Fibroblast of skin of back (primary cell): Measurements from ENCODE around the gene MARCHF2.
A peak's percentile ranks its signal among the peaks of the same experiment; 100 is the strongest.

Experiments used
- DNase-seq: peaks from one replicate; pipeline ENCODE4 v3.0.0-alpha.2; 2013

Gene MARCHF2

DNA sequence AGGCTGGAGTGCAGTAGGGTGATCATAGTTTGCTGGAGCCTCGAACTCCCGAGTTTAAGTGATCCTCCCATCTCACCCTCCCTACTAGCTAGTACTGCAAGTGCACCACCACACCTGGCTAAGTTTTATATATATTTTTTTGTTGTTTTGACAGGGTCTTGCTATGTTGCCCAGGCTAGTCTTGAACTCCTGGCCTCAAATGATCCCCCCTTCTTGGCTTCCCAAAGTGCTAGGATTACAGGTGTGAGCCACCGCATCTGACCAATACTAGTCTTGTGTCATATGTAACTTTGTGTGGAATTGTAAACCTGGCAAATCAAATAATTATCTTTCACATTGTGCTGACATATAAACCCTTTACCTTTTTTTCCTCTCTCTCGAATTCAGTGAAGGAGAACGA is 41.9 kb downstream of the MARCHF2 start:
- DNase-seq: no peak

DNA sequence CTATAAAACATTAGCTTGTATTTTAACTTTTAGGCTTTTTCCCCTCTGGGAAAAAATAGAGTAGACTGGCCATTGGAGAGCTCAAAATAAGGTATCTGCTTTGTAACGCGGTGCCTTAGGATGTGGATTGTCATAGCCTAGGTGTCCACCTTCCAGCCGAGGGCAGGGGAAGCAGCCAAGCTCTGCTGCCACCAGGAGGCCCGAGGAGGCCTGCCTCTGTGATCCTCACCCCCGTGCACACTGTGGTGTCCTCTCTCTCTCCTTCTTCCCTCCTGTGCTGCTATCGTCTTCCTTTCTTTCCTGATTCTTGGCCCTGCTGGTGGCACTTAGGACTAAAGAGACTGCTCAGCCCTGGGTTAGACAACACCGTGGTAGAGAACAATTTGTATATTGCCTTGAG is 43.0 kb downstream of the MARCHF2 start:
- DNase-seq: no peak

DNA sequence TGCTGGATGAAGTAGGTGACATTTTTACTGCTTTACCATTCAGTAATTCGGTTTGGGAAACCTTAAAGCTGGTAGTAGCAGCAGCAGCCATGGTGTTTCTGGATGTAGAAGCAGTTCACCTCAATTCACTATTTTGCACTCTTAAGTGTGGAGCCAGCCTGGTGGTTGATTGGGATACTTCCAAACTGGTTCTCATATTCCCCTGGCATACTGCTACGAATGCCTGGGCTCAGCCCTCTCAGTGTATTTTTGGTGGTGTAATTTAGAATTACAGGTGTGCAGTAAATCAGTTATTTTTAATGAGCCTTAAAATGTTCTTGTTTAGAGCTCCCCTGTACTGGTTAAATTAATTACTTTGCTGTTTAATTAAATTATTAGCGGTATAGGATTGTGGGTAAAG is 44.1 kb downstream of the MARCHF2 start:
- no peak for DNase-seq

DNA sequence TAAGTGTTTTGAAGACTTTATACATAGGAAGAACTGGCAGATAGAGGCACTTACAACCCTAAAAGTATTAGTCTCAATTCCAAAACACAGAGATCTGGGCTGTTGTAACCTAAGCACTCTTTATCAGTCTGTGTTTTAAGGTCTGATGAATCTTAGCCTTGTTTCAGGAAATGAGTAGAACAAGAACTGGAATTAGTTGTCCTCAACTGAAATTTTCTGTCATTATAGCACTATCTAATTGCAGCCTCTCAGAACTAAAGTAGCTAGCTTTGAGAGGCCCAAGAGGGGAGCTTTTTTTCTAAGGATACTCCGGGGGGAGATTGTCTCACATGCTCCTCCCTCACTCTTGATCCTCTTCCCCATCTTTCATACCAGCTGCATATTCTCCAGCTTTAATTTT is 44.7 kb downstream of the MARCHF2 start:
- DNase-seq: no peak

DNA sequence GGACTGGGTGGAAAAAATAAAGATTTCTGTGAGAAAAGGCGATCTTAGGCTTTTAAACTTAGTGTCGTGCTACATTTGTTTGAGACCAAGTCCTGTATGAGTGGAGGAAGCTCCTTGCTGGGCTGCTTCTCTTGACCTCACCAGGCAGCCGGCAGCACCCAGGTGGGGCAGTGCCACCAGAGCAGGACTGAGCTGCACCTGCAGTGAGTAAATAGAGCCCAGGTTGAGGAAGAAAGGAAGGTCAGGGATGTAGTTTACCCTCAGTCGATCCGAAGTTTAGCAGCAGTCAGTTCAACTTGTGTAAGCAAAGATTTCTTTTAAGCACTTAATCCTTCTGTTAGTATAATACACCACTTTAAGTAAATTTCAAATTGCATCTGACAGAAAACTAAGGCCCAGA is 45.3 kb downstream of the MARCHF2 start:
- no peak for DNase-seq

DNA sequence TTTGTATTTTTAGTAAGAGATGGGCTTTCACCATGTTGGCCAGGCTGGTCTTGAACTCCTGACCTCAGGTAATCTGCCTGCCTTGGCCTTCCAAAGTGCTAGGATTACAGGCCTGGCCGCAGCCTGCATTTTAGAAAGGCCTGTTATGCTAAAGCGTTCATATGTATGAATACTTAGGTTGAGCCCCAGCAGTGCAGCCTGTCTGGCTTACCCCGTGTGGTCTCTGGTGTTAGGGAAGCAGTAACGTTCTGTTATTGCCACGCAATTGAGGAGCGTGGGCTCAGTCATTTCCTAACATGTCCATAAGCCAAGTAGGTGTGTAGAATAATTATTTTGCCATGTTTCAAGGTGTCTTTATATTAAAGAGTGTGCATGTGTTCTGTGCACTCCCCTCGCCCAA is 46.0 kb downstream of the MARCHF2 start:
- no peak for DNase-seq

DNA sequence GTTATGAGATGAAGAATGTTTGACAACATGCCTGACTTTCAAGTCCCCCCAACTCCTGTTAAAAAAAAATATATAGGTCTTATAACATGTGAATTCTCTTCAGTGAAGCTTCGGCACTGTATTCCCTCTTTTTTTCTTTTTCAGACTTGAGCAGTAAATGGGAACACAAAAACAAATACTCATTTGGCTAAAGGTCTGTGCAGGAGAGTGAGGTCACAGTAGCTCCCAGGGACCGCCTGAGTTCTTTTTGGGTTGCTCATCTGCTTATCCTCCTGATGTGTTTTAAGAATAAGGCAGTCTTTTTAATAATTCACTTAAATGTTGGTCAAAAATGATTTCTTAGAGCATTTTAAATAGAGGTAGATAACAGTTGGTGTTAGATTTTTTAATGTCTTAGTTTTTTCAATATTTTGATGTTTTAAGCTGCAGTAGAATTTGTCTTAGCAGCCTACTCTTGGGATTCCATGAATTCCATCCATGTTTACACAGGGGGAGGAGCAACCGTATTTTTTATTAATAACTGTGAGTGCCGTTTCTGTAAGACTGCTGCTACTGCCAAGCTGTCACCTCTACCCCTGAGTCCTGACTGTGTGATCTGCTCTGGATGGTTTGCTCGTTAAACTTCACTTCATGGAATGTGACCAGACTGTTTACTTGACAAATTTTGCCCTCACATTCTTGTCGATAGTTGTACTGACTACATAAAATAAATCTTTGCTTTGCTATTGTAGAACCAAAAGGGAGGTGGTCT is 46.6 kb downstream of the MARCHF2 start:
- peak; percentile 84 for DNase-seq

DNA sequence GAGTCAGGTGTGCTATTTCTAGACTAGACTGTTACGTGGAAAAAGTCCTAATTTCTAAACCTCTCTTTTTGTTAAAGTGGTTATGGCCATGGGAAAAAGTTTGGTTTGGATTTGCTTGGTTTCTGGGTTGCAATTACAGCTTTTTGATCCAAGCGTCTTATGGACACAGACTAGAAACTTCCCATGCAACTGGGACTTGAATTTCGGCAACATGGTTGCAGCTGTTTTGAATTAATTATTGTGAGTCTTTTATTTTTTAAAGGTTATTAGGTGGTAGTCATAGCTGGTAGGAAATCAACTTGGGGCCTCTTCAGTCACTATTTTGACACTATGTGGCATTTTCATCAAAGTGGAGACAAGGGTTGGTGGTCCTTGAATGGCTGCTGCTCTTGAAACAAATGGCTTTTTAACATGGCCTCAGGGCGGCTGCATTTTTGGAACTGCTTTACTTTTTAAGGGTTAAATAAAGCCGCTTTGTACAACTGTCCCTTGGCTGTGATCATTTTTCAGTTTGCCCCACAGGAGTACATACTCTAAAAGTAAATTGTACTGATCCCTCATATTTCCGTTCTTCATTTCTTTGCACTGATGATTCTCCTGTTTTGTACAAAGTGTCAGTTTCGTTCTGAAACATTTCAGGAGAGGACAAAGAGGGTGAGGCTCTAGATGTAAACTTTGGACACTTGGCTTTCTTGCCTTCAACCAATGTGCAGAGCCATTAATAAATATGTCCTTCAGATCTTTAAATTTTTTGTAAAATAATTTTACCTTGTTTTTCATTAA is 47.6 kb downstream of the MARCHF2 start:
- peak; percentile 18 for DNase-seq

DNA sequence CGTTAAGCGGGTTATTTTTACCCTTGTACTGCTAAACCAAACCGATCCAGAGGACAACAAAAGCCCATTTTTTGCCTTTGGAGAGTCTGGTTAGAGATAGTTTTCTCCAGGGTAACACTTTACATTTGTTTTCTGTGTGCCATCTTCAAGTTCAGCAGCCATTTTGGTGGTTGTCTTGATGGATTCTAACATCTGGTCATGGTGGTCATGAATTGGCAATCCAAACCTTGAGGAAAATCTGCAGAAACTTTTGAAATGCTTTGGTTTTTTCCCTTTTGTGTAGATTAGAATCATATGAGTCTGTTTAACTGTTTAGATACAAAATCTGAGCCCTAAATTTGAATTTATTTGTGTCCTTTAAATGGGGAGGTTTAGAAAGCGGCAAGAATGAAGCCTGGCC is 48.3 kb downstream of the MARCHF2 start:
- no peak for DNase-seq

DNA sequence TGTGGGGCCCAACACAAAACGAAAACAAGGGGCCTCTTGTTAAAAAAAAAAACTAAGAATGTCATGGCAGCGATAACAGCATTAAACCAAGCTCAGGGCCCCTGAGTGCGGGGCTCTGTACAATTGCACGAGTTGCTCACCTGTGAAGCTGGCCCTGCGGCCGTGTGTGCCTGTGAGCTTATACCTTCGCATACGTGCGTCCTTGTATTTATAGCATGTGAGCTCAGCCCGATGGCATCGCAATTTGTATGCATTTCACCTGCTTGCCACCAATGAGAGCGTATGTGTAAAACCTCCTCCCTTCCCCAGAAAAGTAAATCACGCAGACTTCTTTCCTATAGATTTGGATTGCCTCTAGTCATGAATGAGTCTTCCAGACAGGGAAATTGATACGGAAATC is 48.8 kb downstream of the MARCHF2 start:
- DNase-seq: no peak

DNA sequence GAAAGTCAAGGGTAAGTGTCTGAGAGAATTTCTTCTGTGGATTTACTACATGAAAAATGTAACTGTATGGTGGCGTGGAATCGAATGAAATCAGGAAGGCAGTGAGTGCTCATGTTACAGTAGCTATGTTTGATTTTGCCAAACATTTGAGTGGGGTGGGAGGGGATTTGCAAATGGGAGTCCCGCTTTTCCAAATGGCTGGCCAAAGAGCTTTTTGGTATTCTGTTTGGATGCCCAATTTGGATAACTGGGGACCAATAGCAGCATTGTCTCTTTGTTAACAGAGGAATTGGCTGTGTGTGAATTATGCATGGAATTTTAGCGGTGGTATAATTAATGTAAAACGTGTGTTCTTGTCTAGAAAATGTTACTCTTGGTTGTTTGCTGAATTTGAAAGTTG is 49.5 kb downstream of the MARCHF2 start:
- DNase-seq: no peak

DNA sequence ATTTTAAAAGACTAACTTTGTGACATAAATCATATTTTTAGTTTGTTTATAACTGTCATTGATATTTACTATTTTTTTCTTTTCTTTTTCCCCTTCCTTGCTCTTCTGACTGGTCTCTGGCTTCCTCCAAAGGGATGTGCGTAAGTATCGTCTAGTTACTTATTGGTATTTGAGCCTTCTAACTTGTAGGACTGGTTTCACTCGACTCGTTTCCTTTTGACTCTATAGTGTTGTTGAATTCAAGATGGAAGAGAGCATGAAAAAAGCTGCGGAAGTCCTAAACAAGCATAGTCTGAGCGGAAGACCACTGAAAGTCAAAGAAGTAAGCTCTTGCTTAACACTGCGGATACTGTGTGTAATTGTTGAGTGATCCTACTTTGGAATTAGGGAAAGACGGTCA is 50.3 kb downstream of the MARCHF2 start:
- no peak for DNase-seq

DNA sequence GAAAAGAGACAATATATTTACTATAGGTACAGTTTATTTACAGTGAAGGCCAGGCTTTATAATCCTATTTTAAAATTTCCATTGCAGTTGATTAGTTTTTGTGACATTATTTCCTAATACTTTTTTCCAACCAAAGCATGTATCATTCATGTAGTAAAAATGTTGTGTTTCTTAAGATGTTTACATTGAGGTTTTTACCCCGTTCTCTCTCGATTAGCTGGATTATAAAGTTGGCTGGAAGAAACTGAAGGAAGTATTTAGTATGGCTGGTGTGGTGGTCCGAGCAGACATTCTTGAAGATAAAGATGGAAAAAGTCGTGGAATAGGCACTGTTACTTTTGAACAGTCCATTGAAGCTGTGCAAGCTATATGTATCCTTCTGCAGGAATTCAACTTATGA is 52.9 kb downstream of the MARCHF2 start:
- no peak for DNase-seq

DNA sequence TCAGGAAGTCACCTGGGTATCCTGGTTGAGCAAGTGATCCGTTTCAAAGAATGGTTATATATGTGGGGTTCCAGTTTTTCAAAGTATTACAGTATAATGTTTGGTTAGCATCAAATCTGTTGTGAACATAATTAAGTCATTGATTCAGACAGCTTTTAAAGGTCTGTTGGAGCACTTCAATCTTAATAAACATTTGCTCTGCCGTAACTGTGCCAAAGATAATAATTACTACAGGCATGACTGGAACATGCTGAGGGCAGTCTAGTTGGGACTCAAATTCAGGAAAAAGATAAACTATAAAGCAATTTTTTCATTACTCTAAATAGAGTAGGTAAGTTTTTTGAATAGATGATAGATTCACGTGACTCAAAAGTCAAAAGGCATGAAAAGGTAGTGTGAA is 55.0 kb downstream of the MARCHF2 start:
- no peak for DNase-seq

DNA sequence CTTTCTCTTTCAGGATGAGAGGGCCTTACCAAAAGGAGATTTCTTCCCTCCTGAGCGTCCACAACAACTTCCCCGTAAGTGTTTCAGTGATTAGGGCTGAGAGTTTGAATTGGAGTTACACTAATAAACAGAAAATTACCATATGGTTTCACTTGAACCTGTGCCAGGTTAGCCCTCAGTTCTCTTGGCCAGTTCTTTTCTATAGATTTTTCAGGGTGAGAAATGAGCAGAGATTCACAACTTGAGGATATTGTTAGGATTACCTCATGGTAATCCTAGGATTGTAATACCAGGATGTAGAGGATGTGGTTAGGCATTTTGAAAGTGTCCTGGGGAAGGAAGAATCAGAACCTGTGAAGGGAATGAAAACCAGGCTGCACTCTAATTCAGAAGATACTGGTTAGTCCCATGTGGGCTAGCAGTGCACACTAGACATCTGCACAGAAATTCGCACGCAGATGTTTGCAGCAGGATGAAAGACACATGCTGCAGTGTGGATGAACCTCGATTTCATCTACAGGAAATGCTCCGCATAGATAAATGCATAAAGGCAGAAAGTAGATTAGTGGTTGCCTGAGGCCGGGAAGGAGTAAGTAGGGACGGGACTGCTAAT is 55.8 kb downstream of the MARCHF2 start:
- DNase-seq: no peak

DNA sequence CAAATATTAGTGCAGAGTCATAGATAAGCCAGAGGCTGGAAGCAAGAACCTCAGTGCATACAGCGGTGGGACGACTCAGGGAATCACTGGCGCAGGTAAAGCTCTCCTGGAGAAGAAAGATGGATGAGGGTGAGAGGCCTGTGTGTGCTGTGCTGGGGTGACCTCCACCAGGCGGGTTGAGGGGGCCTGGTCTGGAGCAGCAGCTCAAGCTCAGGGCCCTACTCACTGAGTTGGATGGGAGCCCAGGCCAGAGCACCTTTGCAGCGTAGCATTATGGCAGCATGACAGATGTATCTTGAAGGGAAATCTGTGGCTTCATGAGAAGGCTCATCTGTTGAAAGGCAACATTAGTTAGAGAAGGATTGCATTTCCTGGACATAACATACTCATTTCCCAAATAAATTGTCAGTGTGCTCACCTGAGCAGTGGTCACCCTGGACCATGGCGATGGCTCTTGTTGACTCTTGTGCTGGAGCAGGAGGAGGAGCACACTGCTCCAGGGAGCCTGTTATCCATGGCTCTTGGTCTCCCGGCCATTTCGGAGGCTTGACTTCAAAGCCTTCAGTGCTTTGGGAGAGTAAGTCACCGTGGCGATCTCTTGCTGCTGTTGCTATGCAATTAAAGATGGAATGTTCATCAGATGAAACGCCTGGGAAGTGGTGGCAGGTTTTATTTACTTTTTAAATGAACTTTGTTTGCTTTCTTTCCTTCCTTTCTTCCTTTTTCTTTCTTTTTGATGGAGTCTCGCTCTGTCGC is 56.7 kb downstream of the MARCHF2 start:
- no peak for DNase-seq

DNA sequence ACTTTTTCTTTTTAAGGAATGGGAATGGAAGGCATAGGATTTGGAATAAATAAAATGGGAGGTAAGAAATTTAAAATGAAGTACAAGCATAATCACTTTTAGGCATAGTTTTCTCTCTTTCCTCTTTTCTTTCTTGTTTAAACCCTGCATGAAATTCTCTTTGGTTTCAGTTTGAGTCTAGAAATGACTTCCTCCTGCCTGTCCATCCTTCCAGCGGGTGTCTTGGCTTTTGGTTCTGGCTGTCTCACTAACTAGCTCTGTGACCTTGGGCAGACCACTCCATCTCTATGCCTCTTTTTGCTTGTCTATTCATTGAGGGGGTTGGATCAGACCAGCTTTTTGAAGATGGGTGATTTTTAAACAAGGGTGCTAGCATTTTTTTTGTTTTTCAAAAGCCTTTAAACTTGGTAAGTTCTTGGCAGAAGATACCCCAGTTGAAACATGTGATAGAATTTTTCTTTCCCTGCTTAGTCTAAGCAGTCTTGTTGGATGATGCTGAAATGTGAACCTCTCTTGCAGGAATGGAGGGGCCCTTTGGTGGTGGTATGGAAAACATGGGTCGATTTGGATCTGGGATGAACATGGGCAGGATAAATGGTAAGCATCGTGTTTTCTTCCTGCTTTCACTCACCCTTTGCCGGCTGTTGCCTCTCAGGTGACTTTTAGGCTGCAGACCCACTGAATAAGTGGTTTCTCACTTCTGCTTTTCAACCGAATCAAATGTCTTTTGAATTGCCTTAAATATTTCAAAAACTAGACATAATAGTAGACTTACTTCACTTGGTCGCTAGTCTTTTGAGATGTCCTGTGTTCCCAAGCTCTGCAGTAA is 60.8 kb downstream of the MARCHF2 start:
- no peak for DNase-seq

DNA sequence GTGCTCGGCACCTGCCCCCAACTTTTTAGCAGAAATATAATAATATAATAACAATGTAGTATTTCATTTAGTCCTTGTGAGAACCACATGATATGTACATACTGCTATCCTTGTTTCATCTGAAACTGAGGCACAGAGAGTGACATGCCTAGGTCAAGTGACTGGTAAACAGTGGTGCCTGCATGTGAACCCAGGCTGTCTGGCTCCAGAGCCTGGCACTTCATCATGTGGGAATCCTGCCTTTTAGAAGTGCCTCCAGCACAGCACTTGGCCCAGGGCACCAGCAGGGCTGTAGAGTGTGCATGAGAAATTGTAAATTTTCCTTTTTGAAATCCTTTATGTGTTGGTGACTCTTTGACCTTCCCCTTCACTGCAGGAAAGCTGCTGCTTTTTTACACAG is 61.9 kb downstream of the MARCHF2 start:
- no peak for DNase-seq

DNA sequence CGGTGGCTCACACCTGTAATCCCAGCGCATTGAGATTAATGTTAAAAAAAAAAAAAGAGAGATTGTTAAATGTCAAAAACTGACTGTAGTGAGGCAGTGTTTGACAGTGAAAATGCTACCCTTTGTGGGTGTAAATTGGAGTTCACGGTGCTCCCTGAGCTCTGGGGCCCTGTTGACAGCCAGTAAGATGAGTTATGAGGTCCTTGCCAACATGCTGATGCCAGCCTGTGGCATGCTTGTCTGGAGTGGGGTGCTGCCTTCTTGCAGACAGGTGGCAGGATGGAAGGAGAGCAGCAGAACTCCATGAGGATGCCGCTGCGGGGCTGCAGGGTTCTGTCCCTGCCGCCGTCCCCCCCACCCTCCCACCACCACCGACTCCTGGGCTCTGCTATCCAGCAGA is 63.4 kb downstream of the MARCHF2 start:
- DNase-seq: no peak

DNA sequence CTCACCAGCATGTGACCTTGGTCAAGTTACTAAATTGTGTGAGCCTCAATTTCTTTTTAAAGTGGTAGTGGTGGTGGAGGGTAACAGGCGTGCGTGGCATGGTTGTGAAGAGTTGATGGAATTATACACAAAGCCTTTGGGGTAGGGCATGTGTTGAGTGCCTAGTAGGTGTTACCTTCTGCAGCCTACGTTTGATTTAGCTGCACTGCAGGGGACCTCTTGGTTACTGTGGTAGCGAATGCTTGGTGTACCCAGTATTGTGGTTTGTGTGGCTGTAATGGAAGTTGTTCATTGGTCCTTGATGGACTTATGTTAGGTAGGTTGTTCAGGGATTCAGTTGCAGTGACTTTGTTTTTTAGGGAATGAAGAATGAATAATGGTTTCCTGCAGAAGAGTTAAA is 64.8 kb downstream of the MARCHF2 start:
- no peak for DNase-seq

DNA sequence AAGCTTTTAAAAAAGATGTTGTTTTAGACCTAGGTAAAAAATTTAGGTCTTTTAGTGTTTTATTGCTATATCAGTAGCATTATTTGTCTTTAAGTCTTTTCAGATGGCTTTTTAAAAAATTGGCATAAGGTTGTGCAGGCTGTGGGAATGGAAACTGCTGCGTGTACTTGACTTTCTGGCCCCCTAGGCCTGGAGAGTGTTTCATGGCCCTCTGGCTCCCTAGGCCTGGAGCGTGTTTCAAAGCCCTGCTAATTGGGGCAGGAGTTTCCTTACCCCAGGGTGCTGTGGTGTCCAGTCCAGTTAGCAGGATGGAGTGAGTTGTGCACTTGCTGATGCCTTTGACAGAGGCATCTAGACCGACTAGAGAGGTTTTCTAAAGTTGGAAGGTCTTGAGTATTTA is 65.5 kb downstream of the MARCHF2 start:
- DNase-seq: no peak

DNA sequence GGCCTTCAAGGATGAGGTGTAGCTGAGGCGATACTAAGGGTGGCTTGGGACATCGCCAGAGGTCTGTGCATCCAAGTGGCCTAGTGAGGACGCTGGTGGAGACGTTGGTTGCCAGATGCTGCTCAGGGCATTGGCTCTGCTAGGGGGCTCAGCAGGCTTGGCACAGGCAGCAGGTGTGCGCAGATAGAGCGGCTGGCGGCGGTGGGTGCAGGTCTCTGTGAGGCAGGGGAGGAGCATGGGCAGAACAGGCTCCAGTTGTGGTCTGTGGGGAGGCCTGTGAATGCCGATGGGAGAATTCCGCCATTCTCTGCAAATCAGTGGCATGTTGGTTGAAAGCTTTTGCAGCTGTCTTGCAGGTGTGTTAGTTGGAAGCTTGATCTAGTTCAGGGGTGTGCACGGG is 68.1 kb downstream of the MARCHF2 start:
- DNase-seq: no peak
